PFSK-1 (cell line): ENCODE results near the gene GLI2.

Experiments
- FOXP2 ChIP-seq: optimal IDR thresholded peaks from 2 replicates; pipeline ENCODE3; 2011; ENCODE audit warnings: borderline replicate concordance, control low read depth, inconsistent platforms; ENCODE audit not compliant: insufficient read depth; ENCODE audit errors: extremely low read length, extremely low read depth
- POLR2AphosphoS5 ChIP-seq: IDR thresholded peaks from 2 replicates; pipeline ENCODE4 v1.6.1; 2012; ENCODE audit warnings: low read depth, mild to moderate bottlenecking, control low read depth, low read length, moderate library complexity
- REST ChIP-seq, 2 experiments: IDR thresholded peaks; 2 replicates each; pipeline versions ENCODE4 v1.6.1 to v1.8.0; 2011 to 2012; ENCODE audit warnings: low read depth in 2 of 2, low read length in 2 of 2, control low read depth in 1 of 2, inconsistent platforms in 1 of 2, mild to moderate bottlenecking in 1 of 2, moderate library complexity in 1 of 2; ENCODE audit not compliant: insufficient read depth in 1 of 2
- SIN3A ChIP-seq: IDR thresholded peaks from 2 replicates; pipeline ENCODE4 v1.6.1; 2012; ENCODE audit warnings: mild to moderate bottlenecking, low read length, moderate library complexity, borderline replicate concordance; ENCODE audit not compliant: insufficient read depth
- TAF1 ChIP-seq: IDR thresholded peaks from 2 replicates; pipeline ENCODE4 v1.6.1; 2012; ENCODE audit warnings: low read length, control low read depth, borderline replicate concordance; ENCODE audit not compliant: insufficient read depth

Gene GLI2

GRCh38 chr2:120739438-120740090 lies 3.9 kb downstream of the GLI2 start:
- TF ChIP-seq FOXP2 (no peak), SIN3A (no peak)

DNA sequence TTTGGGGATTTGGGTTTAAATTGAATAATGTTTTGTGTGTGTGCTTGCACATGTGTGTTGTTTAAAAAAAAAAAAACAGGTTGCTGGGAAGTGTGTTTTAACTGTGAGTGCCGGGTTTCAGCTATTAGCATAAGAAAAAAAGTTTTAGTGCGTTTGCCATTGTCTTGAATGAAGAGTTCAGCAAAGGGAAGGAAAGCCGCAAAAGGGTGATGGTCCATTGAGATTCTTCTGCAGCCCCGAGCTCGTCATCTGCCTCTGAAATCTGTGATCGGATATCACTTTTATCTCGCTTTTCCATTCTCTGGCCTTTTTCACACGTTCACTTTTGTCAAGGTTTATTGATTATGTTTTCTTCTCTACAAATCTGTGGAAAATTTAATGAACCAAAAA lies 4.7 kb downstream of the GLI2 start:
- TF ChIP-seq FOXP2 (no peak), POLR2AphosphoS5 (no peak), TAF1 (no peak), REST (IDR thresholded peaks at IDR 0.05; ENCODE audit: insufficient read depth in 1 of 2, low read depth in 2 of 2, low read length in 2 of 2) (no peak), SIN3A (no peak)

DNA sequence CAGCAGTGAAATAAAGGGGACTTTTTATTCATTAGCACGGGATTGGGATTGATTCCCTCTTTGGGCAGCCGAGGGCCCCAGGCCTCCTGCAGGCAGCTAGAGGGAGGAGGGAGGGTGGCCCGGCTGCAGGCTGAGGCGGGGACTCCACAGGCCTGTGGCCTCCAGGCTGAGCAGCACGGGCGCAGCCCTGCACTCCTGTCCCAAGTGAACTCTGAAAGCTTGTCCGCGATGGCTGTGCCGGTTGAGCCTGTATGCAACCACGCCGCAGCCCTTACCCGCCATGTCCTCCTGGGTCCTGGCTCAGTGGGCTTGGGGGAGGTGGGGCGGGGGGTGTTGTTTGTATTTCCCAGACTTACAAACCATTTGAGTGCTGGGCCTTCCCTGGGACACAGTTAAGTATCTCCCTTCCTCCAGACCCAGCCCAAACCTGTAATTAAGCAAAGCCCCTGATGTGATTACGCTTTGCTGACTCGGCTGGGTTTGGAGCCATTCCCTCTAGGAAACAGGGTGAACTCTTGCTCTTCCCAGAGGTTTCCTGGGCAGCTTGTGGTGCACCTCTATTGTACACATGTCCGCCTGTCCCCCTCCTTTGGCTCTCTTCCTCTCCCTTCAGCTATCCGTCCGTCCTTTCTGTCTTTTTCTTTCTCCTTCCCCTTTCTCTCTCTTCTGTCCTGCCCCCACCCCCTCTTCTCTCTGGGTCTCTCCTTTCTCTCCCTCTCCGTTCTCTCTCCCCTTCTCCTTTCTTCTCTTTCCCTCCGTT lies 5.3 kb downstream of the GLI2 start:
- TF ChIP-seq POLR2AphosphoS5: no peak
- no peak for TF ChIP-seq SIN3A
- no peak for TF ChIP-seq TAF1
- no peak for TF ChIP-seq REST (IDR thresholded peaks at IDR 0.05; ENCODE audit: insufficient read depth in 1 of 2, low read depth in 2 of 2, low read length in 2 of 2)

GRCh38 chr2:120741571-120742561 lies 6.2 kb downstream of the GLI2 start:
- TF ChIP-seq REST (IDR thresholded peaks at IDR 0.05; ENCODE audit: insufficient read depth in 1 of 2, low read depth in 2 of 2, low read length in 2 of 2) (no peak), POLR2AphosphoS5 (no peak), SIN3A (no peak), TAF1 (no peak), FOXP2 (no peak)

GRCh38 chr2:120743657-120744056 lies 8.0 kb downstream of the GLI2 start:
- TF ChIP-seq REST (IDR thresholded peaks at IDR 0.05; ENCODE audit: insufficient read depth in 1 of 2, low read depth in 2 of 2, low read length in 2 of 2): no peak
- no peak for TF ChIP-seq TAF1
- no peak for TF ChIP-seq POLR2AphosphoS5
- TF ChIP-seq FOXP2: no peak
- TF ChIP-seq SIN3A: no peak
